HG03442 (cell line): Measurements from ENCODE around the gene PTGDS.

Source experiments
- ATAC-seq: cut with Tn5 transposase; IDR thresholded peaks from one replicate; pipeline ENCODE4 v1.9.1; 2021; ENCODE audit warnings: mild to moderate bottlenecking, moderate library complexity; ENCODE audit not compliant: unreplicated experiment

The PTGDS gene

GRCh38 chr9:136945333-136946227 is 31.7 kb upstream of the PTGDS start:
- no peak for ATAC-seq

GRCh38 chr9:136946228-136947027 is 30.9 kb upstream of the PTGDS start:
- no peak for ATAC-seq

- ATAC-seq, result no peak
Observed at GRCh38 chr9:136947028-136947891, 30.0 kb upstream of the PTGDS start.

GRCh38 chr9:136947955-136948510 is 29.3 kb upstream of the PTGDS start:
- ATAC-seq, result no peak

- no peak for ATAC-seq
Observed at GRCh38 chr9:136949239-136949816, 28.0 kb upstream of the PTGDS start.

GRCh38 chr9:136949817-136950655 is 27.3 kb upstream of the PTGDS start:
- peak; percentile 82 for ATAC-seq

- no peak for ATAC-seq
Observed at GRCh38 chr9:136950656-136951276, 26.5 kb upstream of the PTGDS start.

GRCh38 chr9:136951541-136952320 is 25.6 kb upstream of the PTGDS start, which contains the start of gene LCN12:
Gene LCN12 (plus strand): TSS chr9:136952273. CDS start chr9:136952328, 55 bp downstream.
- no peak for ATAC-seq

- ATAC-seq, result no peak
Observed at GRCh38 chr9:136952321-136952850, 24.9 kb upstream of the PTGDS start.

- no peak for ATAC-seq
Observed at GRCh38 chr9:136952876-136953770, 24.2 kb upstream of the PTGDS start.

GRCh38 chr9:136953771-136954269 is 23.5 kb upstream of the PTGDS start:
- ATAC-seq, result no peak

GRCh38 chr9:136954270-136955083 is 22.8 kb upstream of the PTGDS start:
- no peak for ATAC-seq

GRCh38 chr9:136955202-136955942 is 21.9 kb upstream of the PTGDS start:
- ATAC-seq, result no peak

GRCh38 chr9:136955943-136956335 is 21.4 kb upstream of the PTGDS start:
- ATAC-seq, result no peak

GRCh38 chr9:136956604-136957003 is 20.7 kb upstream of the PTGDS start:
- ATAC-seq, result no peak
